HG03039 (cell line): ENCODE measurements around the gene AFAP1L1.

ENCODE experiments used
- ATAC-seq: cut with Tn5 transposase; IDR thresholded peaks from one replicate; pipeline ENCODE4 v1.9.1; 2021; ENCODE audit warnings: mild to moderate bottlenecking, moderate library complexity; ENCODE audit not compliant: unreplicated experiment

AFAP1L1 gene

GRCh38 chr5:149310947-149311658 is 39.4 kb downstream of the AFAP1L1 start:
- ATAC-seq = no peak

GRCh38 chr5:149313151-149313841 is 41.6 kb downstream of the AFAP1L1 start:
- no peak for ATAC-seq

GRCh38 chr5:149314571-149315111 is 43.0 kb downstream of the AFAP1L1 start:
- no peak for ATAC-seq

GRCh38 chr5:149315753-149316152 is 44.1 kb downstream of the AFAP1L1 start:
- ATAC-seq = no peak

- no peak for ATAC-seq
Measured at GRCh38 chr5:149317281-149318048, 45.8 kb downstream of the AFAP1L1 start.

- ATAC-seq = no peak
Measured at GRCh38 chr5:149319174-149319573, 47.5 kb downstream of the AFAP1L1 start.

- no peak for ATAC-seq
Measured at GRCh38 chr5:149320791-149321330, 49.2 kb downstream of the AFAP1L1 start.

GRCh38 chr5:149322518-149322917 is 50.9 kb downstream of the AFAP1L1 start:
- no peak for ATAC-seq

- ATAC-seq = no peak
Measured at GRCh38 chr5:149323210-149323609, 51.6 kb downstream of the AFAP1L1 start.

GRCh38 chr5:149323621-149324205 is 52.1 kb downstream of the AFAP1L1 start:
- ATAC-seq = no peak

- ATAC-seq = no peak
Measured at GRCh38 chr5:149324641-149325040, 53.0 kb downstream of the AFAP1L1 start.

- no peak for ATAC-seq
Measured at GRCh38 chr5:149325166-149325735, 53.6 kb downstream of the AFAP1L1 start.

GRCh38 chr5:149325894-149326293 is 54.2 kb downstream of the AFAP1L1 start:
- no peak for ATAC-seq

- no peak for ATAC-seq
Measured at GRCh38 chr5:149326611-149327010, 55.0 kb downstream of the AFAP1L1 start.

GRCh38 chr5:149328177-149328576 is 56.5 kb downstream of the AFAP1L1 start:
- no peak for ATAC-seq

- no peak for ATAC-seq
Measured at GRCh38 chr5:149333711-149334443, 62.2 kb downstream of the AFAP1L1 start.

GRCh38 chr5:149337736-149338135 is 66.1 kb downstream of the AFAP1L1 start:
- ATAC-seq = no peak

GRCh38 chr5:149338364-149338763 is 66.7 kb downstream of the AFAP1L1 start:
- no peak for ATAC-seq

- ATAC-seq = no peak
Measured at GRCh38 chr5:149340920-149341319, 69.3 kb downstream of the AFAP1L1 start.

GRCh38 chr5:149341876-149342275 is 70.2 kb downstream of the AFAP1L1 start:
- no peak for ATAC-seq
